ENCODE results near the gene SPACDR.

The SPACDR gene

GRCh38 chr7:100413346-100413745 lies 50.7 kb downstream of the SPACDR start:
- DNase-seq (ENCODE audit: low read depth): no peak

- DNase-seq (ENCODE audit: low read depth): no peak
Observed at GRCh38 chr7:100411101-100411500, 53.0 kb downstream of the SPACDR start.

- no peak for DNase-seq (ENCODE audit: low read depth)
Observed at GRCh38 chr7:100407285-100408180, 56.5 kb downstream of the SPACDR start.

- no peak for DNase-seq (ENCODE audit: low read depth)
Observed at GRCh38 chr7:100406767-100407166, 57.3 kb downstream of the SPACDR start.

Data from stimulated activated CD8-positive, alpha-beta memory T cell treated with anti-CD3 and anti-CD28 coated beads, Interleukin-4, amount 100 ng/mL, for 24 hours (primary cell).